Mesenchymal stem cell (in vitro differentiated cells and primary cell): ENCODE data around the gene INPP5E.
A peak's percentile ranks its signal among the peaks of the same experiment; 100 is the strongest.

Experiments used
- DNase-seq: peaks from one replicate; pipeline ENCODE4 v3.0.0-alpha.2; 2013
- H2AFZ ChIP-seq: one replicate; pipeline ENCODE4 v1.6.1; 2013; ENCODE audit warnings: low read depth, mild to moderate bottlenecking, control low read depth, inconsistent platforms, low read length, moderate library complexity
- H2AK5ac ChIP-seq: 2 replicates; pipeline ENCODE4 v1.6.1; 2013; ENCODE audit warnings: low read length, moderate library complexity, mild to moderate bottlenecking, inconsistent platforms; ENCODE audit not compliant: severe bottlenecking
- H2BK120ac ChIP-seq: one replicate; pipeline ENCODE4 v1.6.1; 2013; ENCODE audit warnings: low read depth, mild to moderate bottlenecking, inconsistent platforms, low read length, moderate library complexity
- H2BK12ac ChIP-seq, 2 experiments: one replicate each; pipeline ENCODE4 v1.6.1; 2013; ENCODE audit warnings: inconsistent platforms in 2 of 2, low read length in 2 of 2, mild to moderate bottlenecking in 2 of 2, moderate library complexity in 2 of 2, control low read depth in 1 of 2
- H2BK15ac ChIP-seq: one replicate; pipeline ENCODE4 v1.6.1; 2013; ENCODE audit warnings: mild to moderate bottlenecking, low read depth, inconsistent platforms; ENCODE audit not compliant: poor library complexity, severe bottlenecking
- H2BK5ac ChIP-seq: 2 replicates; pipeline ENCODE4 v1.6.1; 2013; ENCODE audit warnings: low read depth, mild to moderate bottlenecking, low read length, control low read depth, inconsistent platforms; ENCODE audit not compliant: poor library complexity, severe bottlenecking
- H3K14ac ChIP-seq, 2 experiments: one replicate each; pipeline ENCODE4 v1.6.1; 2013; ENCODE audit warnings: inconsistent platforms in 2 of 2, low read length in 2 of 2, control low read depth in 1 of 2, mild to moderate bottlenecking in 1 of 2, moderate library complexity in 1 of 2
- H3K18ac ChIP-seq, 2 experiments: one replicate each; pipeline ENCODE4 v1.6.1; 2013; ENCODE audit warnings: inconsistent platforms in 2 of 2, low read length in 2 of 2, control low read depth in 1 of 2, low read depth in 1 of 2, mild to moderate bottlenecking in 1 of 2
- H3K23ac ChIP-seq, 2 experiments: one replicate each; pipeline ENCODE4 v1.6.1; 2013; ENCODE audit warnings: inconsistent platforms in 2 of 2, low read length in 2 of 2, mild to moderate bottlenecking in 2 of 2, moderate library complexity in 2 of 2, control low read depth in 1 of 2
- H3K27ac ChIP-seq: 2 replicates; pipeline ENCODE4 v1.5.1; 2013; ENCODE audit warnings: mild to moderate bottlenecking, moderate library complexity, low read length, control low read depth, inconsistent platforms; ENCODE audit not compliant: poor library complexity, severe bottlenecking
- H3K27me3 ChIP-seq, 2 experiments: 2 replicates each; pipeline versions ENCODE4 v1.6.1 to v1.7.0; 2013; ENCODE audit warnings: low read length in 2 of 2, mild to moderate bottlenecking in 2 of 2, moderate library complexity in 2 of 2, control low read depth in 1 of 2, inconsistent platforms in 1 of 2; ENCODE audit not compliant: control insufficient read depth in 1 of 2, insufficient read depth in 1 of 2
- H3K36me3 ChIP-seq, 2 experiments: 2 replicates each; pipeline versions ENCODE4 v1.6.1 to v1.7.0; 2013; ENCODE audit warnings: low read length in 2 of 2, control low read depth in 1 of 2, inconsistent platforms in 1 of 2, low read depth in 1 of 2, mild to moderate bottlenecking in 1 of 2; ENCODE audit not compliant: insufficient read depth in 2 of 2, control insufficient read depth in 1 of 2
- H3K4ac ChIP-seq, 2 experiments: one replicate each; pipeline ENCODE4 v1.6.1; 2013; ENCODE audit warnings: inconsistent platforms in 2 of 2, low read length in 2 of 2, mild to moderate bottlenecking in 2 of 2, moderate library complexity in 2 of 2, control low read depth in 1 of 2, low read depth in 1 of 2
- H3K4me1 ChIP-seq: 2 replicates; pipeline ENCODE4 v1.6.1; 2013; ENCODE audit warnings: low read depth, low read length, control low read depth; ENCODE audit not compliant: control insufficient read depth, insufficient read depth
- H3K4me2 ChIP-seq: 2 replicates; pipeline ENCODE4 v1.6.1; 2013; ENCODE audit warnings: low read length, mild to moderate bottlenecking, inconsistent platforms; ENCODE audit not compliant: poor library complexity, severe bottlenecking
- H3K4me3 ChIP-seq, 2 experiments: 2 replicates each; pipeline versions ENCODE4 v1.5.1 to v1.7.0; 2013; ENCODE audit warnings: low read length in 2 of 2, mild to moderate bottlenecking in 2 of 2, control low read depth in 1 of 2, low read depth in 1 of 2; ENCODE audit not compliant: insufficient read depth in 1 of 2
- H3K79me1 ChIP-seq: replicated peaks from 2 replicates; pipeline ENCODE4 v1.6.1; 2013; ENCODE audit warnings: mild to moderate bottlenecking, control low read depth, low read length, inconsistent platforms; ENCODE audit not compliant: poor library complexity, severe bottlenecking
- H3K9ac ChIP-seq: 2 replicates; pipeline ENCODE4 v1.7.0; 2013; ENCODE audit warnings: mild to moderate bottlenecking, low read length, moderate library complexity
- H3K9me3 ChIP-seq: 2 replicates; pipeline ENCODE4 v1.7.0; 2013; ENCODE audit warnings: mild to moderate bottlenecking, low read length; ENCODE audit not compliant: control insufficient read depth
- H4K8ac ChIP-seq: one replicate; pipeline ENCODE4 v1.6.1; 2013; ENCODE audit warnings: inconsistent platforms, mild to moderate bottlenecking, low read length, moderate library complexity
- H4K91ac ChIP-seq: one replicate; pipeline ENCODE4 v1.6.1; 2013; ENCODE audit warnings: mild to moderate bottlenecking, low read length, inconsistent platforms
- WGBS: methylation state at CpG from one replicate; pipeline ENCODE4 v1.1.7; 2013; ENCODE audit warnings: mixed read lengths; 5-methylcytosine and 5-hydroxymethylcytosine counted together

Gene INPP5E

DNA sequence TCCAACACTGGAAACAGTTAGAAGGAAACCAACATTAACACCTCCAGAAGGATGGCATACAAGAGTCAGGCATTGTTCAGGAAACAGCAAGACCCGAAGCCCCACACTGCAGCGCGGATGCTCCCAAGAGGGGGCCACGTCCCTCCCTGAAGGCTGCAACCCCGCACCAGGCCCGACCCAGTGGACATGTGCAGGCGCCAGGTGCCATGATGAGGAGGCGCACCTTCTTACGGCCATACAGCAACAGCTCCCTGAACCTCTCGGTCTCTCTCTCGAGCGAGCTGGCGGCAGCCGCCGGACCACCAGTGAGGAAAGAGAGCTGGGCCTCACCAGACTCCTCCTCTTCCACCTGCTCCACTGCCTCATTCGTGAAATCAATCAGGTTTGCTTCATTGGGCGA is 23.0 kb upstream of the INPP5E start:
- no peak overlapping the region for H2BK12ac ChIP-seq
- H3K9ac ChIP-seq, result no peak overlapping the region
- peaks cover 4% of the 10 kb centered on the region for H3K4me1 ChIP-seq
- H3K9me3 ChIP-seq, result no peaks in the 10 kb centered on the region
- no peak overlapping the region for H3K4me2 ChIP-seq
- peak overlapping the region; percentile 15 for H2BK15ac ChIP-seq
- H4K91ac ChIP-seq, result no peak overlapping the region
- H3K27me3 ChIP-seq, result no peaks in the 10 kb centered on the region
- no peak overlapping the region for H2BK120ac ChIP-seq
- no peak overlapping the region for H2BK5ac ChIP-seq
- H3K36me3 ChIP-seq, result peaks cover 87 to 94% of the 10 kb centered on the region in 2 experiments
- H3K23ac ChIP-seq, result no peak overlapping the region
- peaks cover 50% of the 10 kb centered on the region for H3K79me1 ChIP-seq
- no peak overlapping the region for H2AFZ ChIP-seq
- no peak for DNase-seq
- no peak overlapping the region for H3K4ac ChIP-seq
- H2AK5ac ChIP-seq, result no peak overlapping the region
- no peak overlapping the region for H3K14ac ChIP-seq
- WGBS, result 93% methylated on average over 17 of the region's 17 CpGs
- H3K18ac ChIP-seq, result no peak overlapping the region
- no peak overlapping the region for H3K4me3 ChIP-seq
- H4K8ac ChIP-seq, result no peak overlapping the region
- no peak overlapping the region for H3K27ac ChIP-seq

DNA sequence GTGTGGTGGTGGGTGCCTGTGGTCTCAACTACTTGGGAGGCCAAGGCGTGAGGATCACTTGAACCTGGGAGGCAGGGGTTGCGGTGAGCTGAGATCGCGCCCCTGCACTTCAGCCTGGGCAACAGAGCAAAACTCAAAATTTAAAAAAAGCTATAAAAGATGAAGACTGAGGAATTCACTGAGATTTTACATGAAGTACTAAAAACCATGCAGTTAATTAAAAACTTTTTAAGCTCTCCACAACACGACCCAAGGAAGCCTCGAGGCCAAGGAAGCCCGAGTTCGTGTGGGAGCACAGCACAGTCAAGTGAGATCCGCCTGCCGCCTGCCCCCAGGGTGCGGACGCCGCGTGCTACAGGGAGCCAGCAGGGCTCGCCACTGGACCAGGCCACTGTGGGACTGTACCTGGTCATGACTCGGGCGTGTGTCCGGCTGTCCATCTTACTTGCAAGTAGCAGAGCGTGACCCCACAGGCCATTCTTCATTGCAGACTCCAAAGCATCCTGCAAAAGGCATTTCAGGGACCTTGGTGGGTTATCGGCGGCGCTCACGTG is 21.2 kb upstream of the INPP5E start:
- 95% methylated on average over 20 of the region's 23 CpGs for WGBS
- Histone ChIP-seq H2AFZ (no peak overlapping the region), H4K91ac (no peak overlapping the region), H3K9ac (no peak overlapping the region), H3K4me2 (no peak overlapping the region), H3K27ac (no peak overlapping the region), H3K36me3 (peaks cover 93 to 94% of the 10 kb centered on the region in 2 experiments), H2BK5ac (no peak overlapping the region), H3K4me3 (no peak overlapping the region), H2AK5ac (no peak overlapping the region), H2BK12ac (no peak overlapping the region), H3K14ac (no peak overlapping the region), H3K23ac (no peak overlapping the region), H2BK15ac (no peak overlapping the region), H3K79me1 (peaks cover 52% of the 10 kb centered on the region), H2BK120ac (no peak overlapping the region), H3K4me1 (no peaks in the 10 kb centered on the region), H3K4ac (no peak overlapping the region), H4K8ac (no peak overlapping the region), H3K27me3 (no peaks in the 10 kb centered on the region), H3K18ac (no peak overlapping the region), H3K9me3 (no peaks in the 10 kb centered on the region)
- no peak for DNase-seq

- no peak overlapping the region for H3K9ac ChIP-seq
- H3K23ac ChIP-seq, result no peak overlapping the region
- no peak overlapping the region for H3K14ac ChIP-seq
- no peak overlapping the region for H4K91ac ChIP-seq
- H3K27ac ChIP-seq, result no peak overlapping the region
- peaks cover 94 to 95% of the 10 kb centered on the region in 2 experiments for H3K36me3 ChIP-seq
- no peak overlapping the region for H2BK15ac ChIP-seq
- no peak for DNase-seq
- H3K18ac ChIP-seq, result no peak overlapping the region
- no peak overlapping the region for H3K4me3 ChIP-seq
- H4K8ac ChIP-seq, result no peak overlapping the region
- no peak overlapping the region for H2BK120ac ChIP-seq
- no peak overlapping the region for H2BK5ac ChIP-seq
- no peak overlapping the region for H3K4ac ChIP-seq
- no peaks in the 10 kb centered on the region for H3K4me1 ChIP-seq
- no peak overlapping the region for H2AK5ac ChIP-seq
- no peaks in the 10 kb centered on the region for H3K27me3 ChIP-seq
- H2BK12ac ChIP-seq, result no peak overlapping the region
- WGBS, result 96% methylated on average over 28 of the region's 28 CpGs
- H3K79me1 ChIP-seq, result peaks cover 59% of the 10 kb centered on the region
- no peak overlapping the region for H3K4me2 ChIP-seq
- H3K9me3 ChIP-seq, result no peaks in the 10 kb centered on the region
- no peak overlapping the region for H2AFZ ChIP-seq
Measured at GRCh38 chr9:136459425-136459824, 19.8 kb upstream of the INPP5E start.

GRCh38 chr9:136457326-136457725 is 17.7 kb upstream of the INPP5E start:
- Histone ChIP-seq H2AFZ (no peak overlapping the region), H3K9ac (no peak overlapping the region), H3K79me1 (peaks cover 51% of the 10 kb centered on the region), H4K8ac (no peak overlapping the region), H2BK120ac (no peak overlapping the region), H3K9me3 (no peaks in the 10 kb centered on the region), H3K4me2 (no peak overlapping the region), H3K4me1 (no peaks in the 10 kb centered on the region), H3K36me3 (peaks cover 86 to 88% of the 10 kb centered on the region in 2 experiments), H2BK15ac (no peak overlapping the region), H3K4me3 (no peak overlapping the region), H3K14ac (no peak overlapping the region), H3K27me3 (no peaks in the 10 kb centered on the region), H4K91ac (no peak overlapping the region), H3K27ac (no peak overlapping the region), H2BK12ac (no peak overlapping the region), H3K23ac (no peak overlapping the region), H2AK5ac (no peak overlapping the region), H3K4ac (no peak overlapping the region), H2BK5ac (no peak overlapping the region), H3K18ac (no peak overlapping the region)
- no peak for DNase-seq
- 98% methylated on average over 24 of the region's 24 CpGs for WGBS
